RWPE2 (cell line): Measurements from ENCODE around the gene CARD10.

Experiments
- ATAC-seq: fragments of 200-7000 bp; cut with Tn5 transposase; 3 replicates; pipeline ENCODE4 v1.9.1; 2021; ENCODE audit warnings: low read depth
- DNase-seq: peaks from one replicate; pipeline ENCODE4 v3.0.0-alpha.2; 2020; ENCODE audit warnings: low spot score
- H3K27ac ChIP-seq: fragments of 450-650 bp; 2 replicates; pipeline ENCODE4 v1.5.1; 2017; ENCODE audit warnings: mild to moderate bottlenecking; ENCODE audit not compliant: poor library complexity, severe bottlenecking
- H3K27me3 ChIP-seq: fragments of 250-450 bp; sonication (Bioruptor Pico); 2 replicates; pipeline ENCODE4 v1.5.1; 2021; ENCODE audit warnings: mild to moderate bottlenecking, moderate library complexity; ENCODE audit not compliant: insufficient read depth, poor library complexity, severe bottlenecking
- H3K36me3 ChIP-seq: fragments of 250-450 bp; sonication (Bioruptor Pico); 2 replicates; pipeline ENCODE4 v1.5.1; 2020; ENCODE audit warnings: low read depth, mild to moderate bottlenecking, moderate library complexity
- H3K4me1 ChIP-seq: fragments of 250-450 bp; sonication (Bioruptor Pico); 2 replicates; pipeline ENCODE4 v1.5.1; 2021; ENCODE audit warnings: mild to moderate bottlenecking, moderate library complexity; ENCODE audit not compliant: insufficient read depth, poor library complexity, severe bottlenecking
- H3K4me3 ChIP-seq: fragments of 250-450 bp; sonication (Bioruptor Pico); 2 replicates; pipeline ENCODE4 v1.5.1; 2021; ENCODE audit warnings: mild to moderate bottlenecking, moderate library complexity; ENCODE audit not compliant: severe bottlenecking
- H3K9me3 ChIP-seq: fragments of 250-450 bp; sonication (Bioruptor Pico); 2 replicates; pipeline ENCODE4 v1.5.1; 2021; ENCODE audit warnings: mild to moderate bottlenecking, moderate library complexity; ENCODE audit not compliant: severe bottlenecking
- CTCF ChIP-seq: fragments of 450-650 bp; IDR thresholded peaks from one replicate; pipeline ENCODE4 v1.5.1; 2017; ENCODE audit warnings: mild to moderate bottlenecking, moderate library complexity; ENCODE audit not compliant: poor library complexity, severe bottlenecking

Gene CARD10

GRCh38 chr22:37473437-37473946 lies 45.7 kb downstream of the CARD10 start:
- Histone ChIP-seq H3K4me1 (no peaks in the 10 kb centered on the region), H3K27ac (no peak overlapping the region), H3K36me3 (no peaks in the 10 kb centered on the region), H3K4me3 (no peak overlapping the region), H3K27me3 (no peaks in the 10 kb centered on the region), H3K9me3 (no peaks in the 10 kb centered on the region)
- DNase-seq (no peak), ATAC-seq (no peak)
- no peak for TF ChIP-seq CTCF

- Histone ChIP-seq H3K36me3 (no peaks in the 10 kb centered on the region), H3K27ac (no peak overlapping the region), H3K4me1 (no peaks in the 10 kb centered on the region), H3K27me3 (no peaks in the 10 kb centered on the region), H3K9me3 (no peaks in the 10 kb centered on the region), H3K4me3 (no peak overlapping the region)
- ATAC-seq (no peak), DNase-seq (no peak)
- TF ChIP-seq CTCF: peak; percentile 64
These were observed 46.7 kb downstream of the CARD10 start for GRCh38 chr22:37472418-37473006.

GRCh38 chr22:37471727-37472417 lies 47.3 kb downstream of the CARD10 start:
- no peak for DNase-seq
- H3K36me3 ChIP-seq: no peaks in the 10 kb centered on the region

GRCh38 chr22:37470087-37470445 lies 49.1 kb downstream of the CARD10 start:
- Histone ChIP-seq H3K4me3 (no peak overlapping the region), H3K36me3 (no peaks in the 10 kb centered on the region)

More at GRCh38 chr22:37471727-37472417, 47.3 kb downstream of the CARD10 start:
- Histone ChIP-seq H3K27ac (no peak overlapping the region), H3K9me3 (no peaks in the 10 kb centered on the region), H3K27me3 (no peaks in the 10 kb centered on the region), H3K4me1 (no peaks in the 10 kb centered on the region), H3K4me3 (no peak overlapping the region)
- no peak for TF ChIP-seq CTCF
- ATAC-seq: no peak

More at GRCh38 chr22:37470087-37470445, 49.1 kb downstream of the CARD10 start:
- TF ChIP-seq CTCF: no peak
- no peak for ATAC-seq
- Histone ChIP-seq H3K4me1 (no peaks in the 10 kb centered on the region), H3K9me3 (no peaks in the 10 kb centered on the region), H3K27me3 (no peaks in the 10 kb centered on the region), H3K27ac (no peak overlapping the region)
- no peak for DNase-seq
